ENCODE data around the gene FCN1.

GRCh38 chr9:134915046-134915985 lies 2.4 kb downstream of the FCN1 start:
- TF ChIP-seq CTCF (IDR thresholded peaks at IDR 0.05), result no peak
- no peak for TF ChIP-seq EZH2phosphoT487 (IDR thresholded peaks at IDR 0.05)
- no peak for TF ChIP-seq EZH2 (IDR thresholded peaks at IDR 0.05)
